Bone marrow (tissue), 2 donors: ENCODE results near the gene MAP3K7.
"Not testable (repeated sequence)": the region's sequence is repeated elsewhere in the genome, so short reads cannot be mapped to it uniquely, and the experiment has no call there.

ENCODE experiments used
- DNase-seq, 2 donors: peaks; one replicate each; lab custom pipeline; 2025; lab: John Stamatoyannopoulos, UW

MAP3K7 gene

DNA sequence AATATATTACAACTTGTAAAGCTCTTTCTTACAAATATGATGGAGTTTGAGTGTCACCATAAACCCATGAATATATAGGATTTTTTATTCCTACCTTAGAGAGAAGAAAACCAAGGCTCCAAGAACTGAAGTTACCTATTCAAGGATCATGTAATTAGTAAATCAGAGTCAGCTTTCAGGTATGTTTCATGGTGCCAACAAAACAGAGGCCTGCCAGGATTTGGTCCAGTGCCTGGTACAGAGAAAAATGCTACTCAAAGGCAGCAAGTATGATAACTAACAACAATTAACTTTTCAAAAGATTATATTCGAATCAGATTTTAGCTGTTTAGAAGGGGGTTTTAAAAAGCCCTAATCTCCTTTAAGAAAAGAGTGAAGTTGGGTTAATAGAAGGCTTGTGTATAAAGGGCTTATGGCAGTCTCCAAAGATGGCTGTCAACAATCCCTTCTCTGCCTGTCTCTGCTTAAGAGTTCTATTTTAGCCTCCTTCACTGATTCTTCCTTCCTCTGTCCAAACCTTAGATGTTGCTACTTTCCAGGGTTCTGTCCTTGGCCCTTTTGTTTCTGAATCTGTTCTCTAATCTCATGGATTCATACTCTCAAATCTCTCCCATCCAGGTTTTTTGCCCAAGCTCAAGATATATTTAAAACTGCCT, 7.8 kb downstream of the MAP3K7 start:
- DNase-seq, result no peak

DNA sequence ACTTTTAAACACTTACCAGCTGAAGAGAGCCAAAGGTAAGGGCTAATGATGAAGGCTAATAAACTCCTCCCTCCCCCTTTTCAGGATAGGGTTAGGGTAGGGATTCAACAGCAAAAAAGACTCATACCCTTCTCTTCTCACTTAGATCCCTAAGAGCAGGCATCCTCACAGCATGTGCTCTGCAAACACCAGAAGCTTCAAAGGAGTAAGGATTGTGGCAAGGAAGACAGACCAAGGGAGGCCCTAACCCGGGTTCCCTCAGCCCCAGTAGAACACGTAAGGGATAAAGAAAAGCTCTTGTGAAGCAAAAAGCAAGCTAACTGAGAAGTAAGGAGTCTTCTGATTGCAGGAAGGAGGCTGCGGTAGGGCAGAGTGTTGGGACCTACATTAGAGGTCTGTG, 11.6 kb downstream of the MAP3K7 start:
- DNase-seq, result no peak

DNA sequence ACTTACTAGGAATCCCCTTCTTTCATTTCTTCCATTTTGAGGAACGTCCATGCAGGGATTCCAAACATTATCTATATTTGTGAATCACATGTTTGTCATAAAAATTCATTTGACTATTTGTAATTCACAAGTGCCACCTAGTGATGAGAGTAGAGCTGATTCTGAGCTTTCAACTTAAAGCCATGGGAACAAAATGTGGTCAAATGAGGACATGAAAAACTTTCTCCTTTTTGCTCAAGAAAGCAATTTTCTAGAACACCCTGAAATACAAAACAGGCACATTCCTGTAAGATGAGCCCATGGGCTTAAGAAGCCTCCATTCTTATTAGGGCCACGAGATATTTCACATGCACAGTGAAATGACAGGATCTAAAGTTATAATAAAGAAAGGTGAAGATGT, 12.3 kb downstream of the MAP3K7 start:
- no peak for DNase-seq

DNA sequence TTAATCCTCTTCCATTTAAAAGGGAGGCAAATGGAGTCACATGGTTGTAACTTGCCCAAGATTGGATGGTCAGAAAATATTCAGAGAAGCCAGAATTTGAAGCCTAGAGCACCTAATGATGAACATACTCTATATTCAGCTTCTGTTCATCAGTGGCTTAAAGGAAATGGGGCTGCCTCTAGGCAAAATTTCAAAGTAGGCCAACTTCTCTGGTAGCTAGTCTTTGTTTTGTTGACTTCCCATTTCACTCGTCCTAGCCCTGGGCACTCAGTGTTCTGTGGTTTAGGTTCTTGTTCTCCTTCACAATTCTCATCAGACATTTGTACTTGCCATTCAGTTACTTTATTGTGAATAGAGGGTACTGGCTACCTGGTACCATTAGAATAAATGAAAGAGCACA, 13.2 kb downstream of the MAP3K7 start:
- DNase-seq, result no peak

DNA sequence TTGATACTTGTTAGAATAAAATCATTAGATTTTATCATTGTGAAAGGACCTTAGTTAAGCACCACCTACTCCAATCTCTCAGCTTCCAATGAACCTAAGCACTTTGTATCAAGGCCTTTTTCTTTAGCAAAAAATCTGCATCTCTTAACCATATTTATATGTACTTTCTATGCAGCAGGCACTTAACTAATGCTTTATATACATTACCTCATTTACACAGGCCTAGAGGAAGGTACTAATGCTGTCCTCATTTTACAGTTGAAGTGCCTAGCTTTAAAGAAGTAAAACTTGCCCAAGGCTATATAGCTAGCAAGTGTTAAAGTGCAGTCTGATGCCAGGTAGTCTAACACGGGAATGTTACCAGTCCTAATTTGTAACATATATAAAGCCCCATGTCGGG, 14.0 kb downstream of the MAP3K7 start:
- no peak for DNase-seq

DNA sequence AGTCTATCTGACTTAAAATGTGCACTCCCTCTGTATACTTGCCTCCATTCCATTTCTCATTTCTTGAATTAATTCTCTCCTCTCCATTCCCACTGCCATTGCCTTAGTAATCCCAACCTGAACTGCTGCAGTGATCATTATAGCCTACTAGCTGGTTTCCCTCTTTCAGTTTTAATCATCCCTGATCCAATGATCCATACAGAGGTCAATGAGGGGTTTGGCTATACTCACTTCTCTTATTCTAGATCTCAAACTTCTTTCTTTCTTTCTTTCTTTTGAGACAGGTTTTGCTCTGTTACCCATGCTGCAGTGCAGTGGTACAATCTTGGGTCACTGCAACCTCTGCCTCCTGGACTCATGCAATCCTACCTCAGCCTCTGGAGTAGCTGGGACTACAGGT, 17.6 kb downstream of the MAP3K7 start:
- DNase-seq, result no peak

DNA sequence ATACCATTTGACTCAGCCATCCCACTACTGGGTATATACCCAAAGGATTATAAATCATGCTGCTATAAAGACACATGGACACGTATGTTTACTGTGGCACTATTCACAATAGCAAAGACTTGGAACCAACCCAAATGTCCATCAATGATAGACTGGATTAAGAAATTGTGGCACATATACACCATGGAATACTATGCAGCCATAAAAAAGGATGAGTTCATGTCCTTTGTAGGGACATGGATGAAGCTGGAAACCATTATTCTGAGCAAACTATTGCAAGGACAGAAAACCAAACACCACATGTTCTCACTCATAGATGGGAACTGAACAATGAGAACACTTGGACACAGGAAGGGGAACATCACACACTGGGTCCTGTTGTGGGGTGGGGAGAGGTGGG, 19.2 kb downstream of the MAP3K7 start:
- not testable (repeated sequence) for DNase-seq

DNA sequence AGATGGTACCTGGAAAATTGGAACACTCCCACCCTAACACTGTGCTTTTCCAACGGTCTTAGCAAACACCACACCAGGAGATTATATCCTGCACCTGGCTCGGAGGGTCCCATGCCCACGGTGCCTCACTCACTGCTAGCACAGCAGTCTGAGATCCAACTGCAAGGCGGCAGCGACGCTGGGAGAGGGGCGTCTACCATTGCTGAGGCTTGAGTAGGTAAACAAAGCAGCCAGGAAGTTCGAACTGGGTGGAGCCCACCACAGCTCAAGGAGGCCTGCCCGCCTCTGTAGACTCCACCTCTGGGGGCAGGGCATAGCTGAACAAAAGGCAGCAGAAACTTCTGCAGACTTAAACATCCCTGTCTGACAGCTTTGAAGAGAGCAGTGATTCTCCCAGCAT, 24.5 kb downstream of the MAP3K7 start:
- DNase-seq, result not testable (repeated sequence)

DNA sequence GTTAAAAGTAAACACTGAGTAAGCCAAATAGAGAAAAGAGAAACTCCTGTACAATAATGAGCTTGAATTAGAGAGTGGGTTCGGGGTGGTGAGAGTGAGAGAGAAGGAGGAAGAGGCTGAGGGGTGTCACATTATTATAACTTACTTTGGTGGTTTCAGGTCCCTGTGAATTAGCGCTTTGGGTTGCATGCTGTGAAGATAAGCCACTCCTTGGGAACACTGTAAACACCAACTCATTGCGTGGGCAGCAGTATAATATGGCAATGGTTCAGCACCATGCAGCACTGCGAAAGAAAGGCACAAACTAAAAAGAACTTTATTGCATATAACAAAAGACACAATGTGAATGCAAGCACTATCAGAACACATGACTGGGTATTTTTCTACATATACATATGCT, 26.9 kb downstream of the MAP3K7 start:
- DNase-seq, result no peak

DNA sequence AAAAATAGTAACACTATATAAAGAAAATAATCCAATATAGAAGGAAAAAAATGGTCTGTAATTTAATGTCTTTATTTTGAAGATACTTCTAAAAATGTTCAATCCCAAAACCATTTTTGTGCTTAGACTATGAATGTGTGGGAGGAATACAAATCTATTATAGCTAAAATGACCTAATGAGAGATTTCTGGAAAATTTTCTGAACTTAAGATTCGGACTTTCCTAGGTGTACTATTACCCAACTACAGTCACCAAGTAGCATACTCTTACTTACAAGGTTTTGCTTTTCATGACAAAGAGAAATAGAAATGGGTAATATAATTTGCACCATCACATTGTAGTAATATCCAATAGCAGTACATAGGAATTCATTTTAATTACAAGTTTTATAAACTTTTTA, 29.9 kb downstream of the MAP3K7 start:
- DNase-seq, result no peak

DNA sequence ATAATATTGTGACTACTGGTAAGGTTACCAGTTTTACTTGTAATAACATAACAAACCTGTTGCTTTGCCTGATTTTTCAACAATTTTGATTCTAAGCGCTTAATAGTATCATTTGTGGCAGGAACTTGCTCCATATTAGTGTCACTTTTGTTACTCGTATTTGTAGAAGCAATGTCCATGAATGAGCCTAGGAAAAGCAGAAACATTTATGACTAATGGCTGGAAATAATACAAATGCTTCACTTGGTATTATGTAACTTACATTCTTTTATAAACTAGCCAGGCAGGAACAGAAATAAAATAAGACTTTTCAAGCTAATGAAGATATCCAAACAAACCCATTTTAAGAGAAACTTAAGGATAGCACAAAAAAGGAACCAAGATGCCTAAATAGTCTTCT, 38.9 kb downstream of the MAP3K7 start:
- no peak for DNase-seq

DNA sequence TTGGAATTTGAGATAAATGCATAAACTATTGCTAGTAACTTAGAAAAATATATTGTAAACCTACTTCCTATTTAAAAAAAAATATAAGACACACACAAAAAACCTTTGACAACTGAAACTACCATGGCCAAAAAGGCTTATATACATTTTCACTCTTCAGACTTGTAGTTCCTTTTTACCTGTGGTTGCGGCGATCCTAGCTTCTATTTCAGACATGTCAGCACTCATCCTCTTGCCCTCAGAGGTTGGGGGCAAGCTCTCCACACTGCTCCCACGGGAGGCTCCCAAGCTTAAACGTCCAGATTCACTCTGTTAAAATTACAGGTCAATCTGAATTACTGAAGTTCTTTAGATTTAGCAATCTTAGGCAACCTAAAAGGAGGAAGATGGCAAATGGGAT, 39.8 kb downstream of the MAP3K7 start:
- no peak for DNase-seq

DNA sequence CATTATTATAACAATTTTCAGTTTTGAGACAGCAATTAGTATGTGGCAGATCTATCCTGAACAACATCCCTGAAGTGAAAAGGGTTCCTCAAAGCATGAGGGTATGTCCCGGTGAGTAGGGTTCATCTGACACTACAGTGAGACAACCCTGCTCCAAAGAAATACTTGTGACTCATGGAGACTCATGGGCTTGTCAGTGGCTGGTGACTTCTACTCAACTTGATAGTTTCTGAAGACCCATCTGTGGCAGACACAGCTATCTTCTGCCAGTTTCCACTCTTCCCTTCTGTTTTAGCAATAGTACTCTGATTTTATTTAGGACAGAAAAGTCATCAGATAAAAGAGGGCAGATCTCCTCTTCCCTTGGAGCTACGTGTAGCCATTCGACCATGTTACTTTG, 41.4 kb downstream of the MAP3K7 start:
- DNase-seq, result no peak

DNA sequence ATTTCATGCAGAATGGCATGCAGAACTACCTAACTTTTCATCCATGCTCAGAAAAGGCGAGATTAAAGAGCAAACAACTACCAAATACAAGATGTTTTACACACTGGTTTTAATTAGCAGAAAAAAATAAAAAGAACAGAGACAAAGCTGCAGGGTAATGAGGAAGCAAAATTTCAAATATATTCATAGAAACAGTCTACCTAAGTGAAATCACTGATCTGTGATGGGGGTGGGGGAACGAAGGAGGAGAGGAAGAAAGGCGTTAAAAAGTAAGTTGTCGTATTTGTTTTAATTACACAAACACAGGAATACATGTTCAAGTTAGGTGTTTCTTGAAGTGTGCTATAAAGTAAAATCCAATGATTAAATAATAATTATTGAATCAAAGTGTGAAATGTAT, 42.1 kb downstream of the MAP3K7 start:
- no peak for DNase-seq

DNA sequence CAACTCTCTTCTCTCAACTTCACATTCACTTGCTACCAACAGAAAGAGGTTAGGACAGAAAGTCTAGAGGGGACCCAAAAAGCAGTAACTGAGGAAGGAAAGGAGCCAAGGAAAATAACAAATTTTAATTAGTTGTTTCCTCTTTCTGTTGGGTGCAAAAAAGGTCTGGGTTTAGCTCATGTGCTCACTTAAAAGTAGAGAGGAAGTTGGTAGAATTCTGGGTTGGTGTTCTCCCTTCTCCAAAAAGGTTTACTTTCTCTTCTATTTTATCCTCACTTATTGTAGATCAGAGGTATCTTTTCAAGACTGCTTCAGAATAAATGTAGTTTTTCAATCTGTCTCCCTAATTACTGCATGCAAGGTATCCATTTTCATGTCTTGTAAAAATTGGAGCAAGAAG, 42.8 kb downstream of the MAP3K7 start:
- no peak for DNase-seq

DNA sequence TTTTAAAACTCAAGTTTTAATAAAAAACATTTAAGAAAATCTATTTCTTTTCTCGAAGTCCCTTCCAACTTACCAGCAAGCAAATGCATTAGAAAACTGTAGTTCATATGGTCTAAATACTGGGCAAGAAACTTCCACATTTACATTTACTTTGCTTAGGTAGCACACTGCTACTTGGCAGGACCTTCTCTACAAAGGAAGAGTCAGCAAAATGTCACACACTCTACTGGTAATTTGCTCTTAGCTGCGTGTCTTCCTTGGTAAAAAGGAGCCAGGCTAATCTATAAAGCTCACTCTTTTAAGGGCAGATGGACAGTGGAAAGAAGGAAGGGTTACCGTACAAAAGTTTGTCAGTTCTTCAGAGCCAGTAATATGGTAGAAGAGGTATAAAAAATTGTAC, 45.7 kb downstream of the MAP3K7 start:
- no peak for DNase-seq

DNA sequence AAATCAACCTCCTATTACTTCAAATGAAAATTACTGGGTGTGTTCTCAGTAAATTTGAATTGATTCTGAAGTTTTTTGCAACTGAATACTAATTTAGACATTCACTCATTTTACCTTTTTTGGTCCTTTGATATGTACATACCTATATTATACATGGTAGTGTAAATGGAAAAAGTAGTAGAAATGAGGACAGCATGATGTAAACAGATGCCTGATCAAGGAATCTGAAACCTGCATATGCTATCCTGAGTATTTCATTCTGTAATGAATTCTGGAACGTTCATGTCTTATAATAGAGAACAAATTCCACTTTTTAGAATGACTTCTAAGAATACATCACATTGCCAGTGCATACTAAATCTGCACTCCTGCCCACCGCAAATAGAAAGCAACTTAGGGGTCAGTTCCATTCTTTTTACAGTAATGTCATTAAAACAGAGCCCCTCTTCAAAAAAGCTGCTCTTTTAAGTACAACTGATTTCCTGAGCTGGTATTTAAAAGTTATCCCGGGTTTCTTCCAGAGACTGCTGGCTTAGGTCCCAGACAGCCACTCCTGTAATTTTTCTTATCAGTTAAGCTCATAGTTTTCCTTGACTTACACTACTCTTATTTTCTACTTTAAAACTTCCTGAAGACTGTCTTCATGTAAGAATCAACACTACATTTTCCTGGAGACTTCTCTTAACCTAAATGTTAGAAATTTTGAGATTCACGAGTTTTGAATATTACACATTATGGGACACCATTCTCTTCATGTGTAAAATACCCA, 48.4 kb downstream of the MAP3K7 start:
- no peak for DNase-seq

DNA sequence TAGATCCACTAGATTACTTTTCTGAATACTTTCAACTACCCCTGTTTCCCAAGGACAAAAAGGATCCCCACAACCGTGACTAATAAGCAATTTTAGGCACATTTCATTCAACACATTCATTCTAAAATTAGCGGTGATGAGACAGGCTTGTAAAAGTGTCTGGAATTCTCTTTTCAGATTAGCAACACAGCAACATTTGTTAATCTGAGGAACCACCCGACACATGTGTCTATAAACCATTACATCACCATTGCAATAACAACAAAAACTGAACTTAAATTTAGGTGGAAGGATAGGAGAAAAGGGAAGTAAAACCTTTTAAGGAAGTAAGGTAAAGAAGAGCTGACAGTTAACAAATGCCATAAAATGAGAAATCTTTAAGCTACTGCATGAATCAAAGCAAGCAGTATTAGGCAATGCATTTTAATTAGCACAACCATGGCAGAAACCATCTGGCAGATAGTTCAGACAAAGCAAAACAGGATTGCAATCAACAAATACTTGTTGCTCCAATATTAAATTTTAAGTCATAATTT, 49.1 kb downstream of the MAP3K7 start:
- peak in 1 of 2 donors; percentile 64 for DNase-seq

DNA sequence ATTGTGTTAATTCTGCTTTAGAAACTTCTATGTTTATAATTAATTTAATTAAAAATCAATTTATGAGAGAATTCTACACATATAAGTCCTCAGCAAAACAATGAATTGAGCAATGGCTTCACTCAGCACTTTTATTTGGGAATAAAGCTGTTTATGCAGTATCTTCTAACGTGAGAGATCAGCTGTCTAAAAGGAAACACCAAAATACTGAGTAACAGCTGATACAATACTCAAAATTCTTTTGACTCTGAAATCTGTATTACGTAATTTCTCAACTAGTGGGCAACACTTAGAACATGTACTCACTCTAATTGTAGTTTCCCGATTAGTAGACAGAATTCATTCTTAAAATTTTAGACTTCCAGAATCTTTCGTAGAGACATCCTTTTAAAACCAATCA, 49.8 kb downstream of the MAP3K7 start:
- DNase-seq, result no peak

DNA sequence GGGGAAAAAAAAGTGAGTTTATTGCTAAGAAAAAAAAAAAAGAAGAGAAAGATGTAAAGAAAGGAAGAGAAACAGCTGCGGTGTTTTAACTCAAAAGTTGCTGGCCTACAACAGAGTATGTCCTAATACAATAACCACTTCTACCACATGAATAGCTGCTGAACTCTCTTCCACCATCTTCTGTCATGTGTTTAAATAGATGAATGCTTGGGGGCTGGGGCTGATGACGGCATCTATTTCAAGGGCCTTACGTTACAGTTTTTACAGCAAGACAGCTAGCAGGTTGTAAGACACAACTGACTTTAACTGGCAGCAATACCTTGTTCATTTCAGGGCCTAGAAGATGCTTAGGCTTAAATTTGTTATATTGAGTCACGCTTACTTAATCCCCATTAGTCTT, 50.4 kb downstream of the MAP3K7 start:
- DNase-seq, result no peak

DNA sequence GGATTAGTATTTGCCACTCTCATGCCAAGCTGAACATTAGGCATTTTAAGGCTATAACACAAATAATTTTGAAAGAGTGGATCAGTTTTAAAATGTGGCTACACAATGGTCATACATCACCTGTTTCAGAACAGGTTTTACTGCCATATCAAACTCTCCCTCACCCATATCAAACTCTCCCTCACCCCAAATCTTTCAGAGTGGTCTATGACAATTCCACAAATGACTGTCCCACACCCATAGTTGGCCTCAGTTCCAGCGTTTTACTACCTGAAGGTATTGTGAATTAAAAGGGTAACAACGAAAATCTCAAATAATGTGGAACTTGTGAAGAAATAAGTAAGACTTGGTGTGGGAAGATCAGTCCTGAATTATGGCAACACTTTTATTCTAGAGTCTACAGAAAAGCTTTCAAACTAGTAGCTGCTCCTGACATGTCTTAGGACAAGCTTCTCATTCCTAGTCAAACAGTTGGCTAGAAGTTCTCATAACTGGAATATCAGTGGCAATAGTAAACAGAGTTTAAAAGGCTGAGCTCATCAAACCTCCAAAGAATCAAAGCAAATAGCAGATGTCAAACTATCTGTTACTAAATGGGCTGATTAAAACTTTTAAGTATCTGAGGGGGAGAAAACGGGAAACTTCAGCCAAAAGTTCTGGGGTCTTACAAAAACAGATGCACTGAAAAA, 52.4 kb downstream of the MAP3K7 start:
- DNase-seq, result no peak

DNA sequence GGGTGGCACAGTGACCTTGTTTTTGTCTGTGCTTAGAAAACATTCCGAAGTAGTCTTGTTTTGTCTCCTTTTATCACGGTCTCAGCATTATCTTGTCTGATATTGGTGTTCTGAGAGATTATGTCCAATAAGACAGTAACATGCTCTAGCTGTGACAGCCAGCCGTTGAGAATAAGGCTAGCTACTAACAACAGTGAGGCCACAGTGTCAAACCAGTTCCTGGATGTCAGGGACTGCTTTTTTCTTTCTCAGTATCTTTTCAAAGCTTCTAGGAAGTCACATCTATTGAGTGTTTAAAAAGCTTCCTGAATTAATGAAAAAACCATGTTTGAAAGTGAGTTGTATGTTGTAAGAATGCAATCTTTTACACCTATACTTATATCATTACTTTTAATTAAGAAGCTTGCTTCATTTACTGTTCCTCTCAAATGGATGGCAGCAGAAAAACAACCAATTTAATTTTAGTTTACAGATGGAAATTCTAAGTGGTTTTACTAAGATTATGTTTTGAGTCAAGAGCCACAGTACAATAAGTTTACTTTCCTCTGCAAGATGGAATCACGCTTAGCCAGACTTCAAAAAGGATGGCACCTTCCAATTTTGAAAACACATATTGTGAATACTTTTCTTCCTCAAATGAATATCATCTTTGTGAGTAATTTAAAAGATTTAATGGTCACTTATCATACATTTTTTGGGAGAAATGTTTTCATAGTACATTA, 53.1 kb downstream of the MAP3K7 start:
- no peak for DNase-seq
